Amygdala (tissue), 56 donors: Measurements from ENCODE around the gene CACHD1.
"Not testable (repeated sequence)": the region's sequence is repeated elsewhere in the genome, so short reads cannot be mapped to it uniquely, and the experiment has no call there.

Experiments
- DNase-seq, 56 donors: peaks; one replicate each; lab custom pipeline; 2025; lab: John Stamatoyannopoulos, UW

Gene CACHD1

GRCh38 chr1:64685217-64685616 lies 215.3 kb downstream of the CACHD1 start:
- no peak for DNase-seq

- no peak for DNase-seq
Observed at GRCh38 chr1:64685765-64686341, 215.9 kb downstream of the CACHD1 start.

- DNase-seq: peak in 6 of 56 donors; percentile 1 to 36 (median 16)
Observed at GRCh38 chr1:64686828-64687724, 217.1 kb downstream of the CACHD1 start.

GRCh38 chr1:64687725-64688327 lies 217.9 kb downstream of the CACHD1 start:
- peak in 27 of 56 donors; percentile 5 to 70 (median 27) for DNase-seq

GRCh38 chr1:64691626-64692025 lies 221.7 kb downstream of the CACHD1 start:
- DNase-seq: no peak

GRCh38 chr1:64692911-64693310 lies 223.0 kb downstream of the CACHD1 start:
- no peak for DNase-seq

- DNase-seq: no peak
Observed at GRCh38 chr1:64693406-64693805, 223.5 kb downstream of the CACHD1 start.

- DNase-seq: no peak
Observed at GRCh38 chr1:64696879-64697278, 226.9 kb downstream of the CACHD1 start.

- no peak for DNase-seq
Observed at GRCh38 chr1:64699327-64699726, 229.4 kb downstream of the CACHD1 start.

- no peak for DNase-seq
Observed at GRCh38 chr1:64701071-64701470, 231.1 kb downstream of the CACHD1 start.

- no peak for DNase-seq
Observed at GRCh38 chr1:64701886-64702285, 232.0 kb downstream of the CACHD1 start.

GRCh38 chr1:64702670-64703069 lies 232.7 kb downstream of the CACHD1 start:
- DNase-seq: not testable (repeated sequence)

- no peak for DNase-seq
Observed at GRCh38 chr1:64703600-64703999, 233.7 kb downstream of the CACHD1 start.

- DNase-seq: no peak
Observed at GRCh38 chr1:64705591-64705990, 235.7 kb downstream of the CACHD1 start.

GRCh38 chr1:64711266-64711665 lies 241.3 kb downstream of the CACHD1 start:
- DNase-seq: no peak

GRCh38 chr1:64712049-64712448 lies 242.1 kb downstream of the CACHD1 start:
- DNase-seq: no peak

GRCh38 chr1:64715186-64715585 lies 245.3 kb downstream of the CACHD1 start:
- DNase-seq: no peak

- no peak for DNase-seq
Observed at GRCh38 chr1:64721135-64721534, 251.2 kb downstream of the CACHD1 start.

- no peak for DNase-seq
Observed at GRCh38 chr1:64721576-64722145, 251.7 kb downstream of the CACHD1 start.

- DNase-seq: no peak
Observed at GRCh38 chr1:64727861-64728260, 257.9 kb downstream of the CACHD1 start.

- DNase-seq: no peak
Observed at GRCh38 chr1:64733581-64734286, 263.8 kb downstream of the CACHD1 start.
